Measurements from ENCODE around the gene ZDHHC22.

The ZDHHC22 gene

DNA sequence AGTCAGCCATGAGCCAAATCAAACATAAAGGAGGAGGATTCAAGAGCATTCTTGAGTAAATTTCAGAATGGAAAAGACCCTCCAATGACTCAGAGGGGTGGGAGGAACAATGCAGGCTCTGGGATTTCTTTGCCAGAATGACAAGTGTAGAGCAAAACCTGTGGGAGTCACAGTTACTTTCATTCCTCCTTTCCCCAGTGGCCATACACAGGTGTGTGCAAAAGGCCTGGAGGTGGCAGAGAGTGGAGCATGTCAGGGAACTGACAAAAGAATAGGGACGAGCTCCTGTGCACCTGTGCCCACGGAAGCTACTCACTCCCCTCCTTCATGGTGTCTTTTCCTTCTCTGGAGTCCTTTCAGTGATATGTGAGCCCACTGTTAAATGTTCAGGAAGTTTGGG lies 52.9 kb downstream of the ZDHHC22 start:
- H3K4me3 ChIP-seq (ENCODE audit: low read depth, low read length) = no peak overlapping the region
- DNase-seq (ENCODE audit: low read depth) = no peak
- TF ChIP-seq, protein P1, sequence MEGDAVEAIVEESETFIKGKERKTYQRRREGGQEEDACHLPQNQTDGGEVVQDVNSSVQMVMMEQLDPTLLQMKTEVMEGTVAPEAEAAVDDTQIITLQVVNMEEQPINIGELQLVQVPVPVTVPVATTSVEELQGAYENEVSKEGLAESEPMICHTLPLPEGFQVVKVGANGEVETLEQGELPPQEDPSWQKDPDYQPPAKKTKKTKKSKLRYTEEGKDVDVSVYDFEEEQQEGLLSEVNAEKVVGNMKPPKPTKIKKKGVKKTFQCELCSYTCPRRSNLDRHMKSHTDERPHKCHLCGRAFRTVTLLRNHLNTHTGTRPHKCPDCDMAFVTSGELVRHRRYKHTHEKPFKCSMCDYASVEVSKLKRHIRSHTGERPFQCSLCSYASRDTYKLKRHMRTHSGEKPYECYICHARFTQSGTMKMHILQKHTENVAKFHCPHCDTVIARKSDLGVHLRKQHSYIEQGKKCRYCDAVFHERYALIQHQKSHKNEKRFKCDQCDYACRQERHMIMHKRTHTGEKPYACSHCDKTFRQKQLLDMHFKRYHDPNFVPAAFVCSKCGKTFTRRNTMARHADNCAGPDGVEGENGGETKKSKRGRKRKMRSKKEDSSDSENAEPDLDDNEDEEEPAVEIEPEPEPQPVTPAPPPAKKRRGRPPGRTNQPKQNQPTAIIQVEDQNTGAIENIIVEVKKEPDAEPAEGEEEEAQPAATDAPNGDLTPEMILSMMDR (IDR thresholded peaks at IDR 0.05; ENCODE audit: low read depth, low read length, missing control alignments) = no peak

DNA sequence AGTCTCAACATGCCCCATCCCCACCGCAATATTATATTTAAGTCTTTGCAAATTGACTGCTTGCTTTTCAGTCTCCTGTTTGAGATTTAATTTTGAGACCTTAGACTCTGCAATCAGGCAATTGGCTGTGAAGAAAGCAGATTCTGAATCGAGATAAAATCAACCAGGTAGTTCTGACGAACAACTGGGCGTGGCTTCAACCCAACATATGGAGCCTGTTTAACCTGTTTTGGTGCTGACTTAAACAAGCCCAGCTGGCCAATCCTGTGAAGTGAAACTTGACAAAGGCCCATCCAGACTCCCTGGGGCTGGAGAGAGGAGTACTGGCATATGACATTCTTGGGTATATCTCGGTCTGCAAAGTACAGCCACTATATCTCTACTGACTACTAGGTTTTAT lies 53.4 kb downstream of the ZDHHC22 start:
- DNase-seq (ENCODE audit: low read depth) = no peak
- TF ChIP-seq, protein P1 (IDR thresholded peaks at IDR 0.05; ENCODE audit: low read depth, low read length, missing control alignments) = no peak
- no peak overlapping the region for H3K4me3 ChIP-seq (ENCODE audit: low read depth, low read length)

DNA sequence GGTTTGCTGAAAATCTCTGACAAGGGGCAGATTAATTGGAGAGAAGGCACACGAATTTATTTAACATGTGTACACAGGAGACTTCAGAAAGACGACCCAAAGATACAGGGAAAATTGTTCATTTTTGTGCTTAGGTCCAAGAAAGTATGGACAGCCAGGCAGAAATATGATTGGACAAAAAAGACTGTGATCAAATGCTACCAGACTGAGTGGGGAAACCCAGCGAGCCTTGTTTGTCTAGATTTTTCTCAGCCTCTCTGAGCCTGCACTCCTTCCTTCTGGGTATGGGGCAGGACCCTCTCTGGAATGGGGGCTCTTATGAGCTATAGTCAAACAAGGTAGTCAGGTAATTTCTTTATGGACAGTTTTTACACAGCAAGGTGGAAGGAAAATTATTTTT lies 54.0 kb downstream of the ZDHHC22 start:
- TF ChIP-seq, protein P1 (IDR thresholded peaks at IDR 0.05; ENCODE audit: low read depth, low read length, missing control alignments) = no peak
- no peak overlapping the region for H3K4me3 ChIP-seq (ENCODE audit: low read depth, low read length)
- no peak for DNase-seq (ENCODE audit: low read depth)

DNA sequence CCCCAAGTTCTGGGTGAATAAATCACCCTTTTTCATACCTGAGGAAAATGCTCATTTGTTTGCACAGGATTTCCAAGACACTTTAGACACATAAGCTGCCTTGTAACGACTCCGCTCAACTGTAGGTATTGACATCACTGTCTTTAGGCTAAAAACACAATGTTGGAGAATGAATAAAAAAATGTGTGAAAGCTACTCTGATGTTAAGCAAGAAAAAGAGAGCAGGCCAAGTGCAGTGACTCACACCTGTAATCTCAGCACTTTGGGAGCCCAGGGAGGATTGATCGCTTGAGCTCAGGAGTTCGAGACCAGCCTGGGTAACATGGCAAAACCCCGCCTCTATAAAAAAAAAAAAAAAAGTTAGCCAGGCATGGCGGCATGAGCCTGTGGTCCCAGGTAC lies 54.6 kb downstream of the ZDHHC22 start:
- H3K4me3 ChIP-seq (ENCODE audit: low read depth, low read length) = no peak overlapping the region
- TF ChIP-seq, protein P1 (IDR thresholded peaks at IDR 0.05; ENCODE audit: low read depth, low read length, missing control alignments) = no peak
- DNase-seq (ENCODE audit: low read depth) = no peak

DNA sequence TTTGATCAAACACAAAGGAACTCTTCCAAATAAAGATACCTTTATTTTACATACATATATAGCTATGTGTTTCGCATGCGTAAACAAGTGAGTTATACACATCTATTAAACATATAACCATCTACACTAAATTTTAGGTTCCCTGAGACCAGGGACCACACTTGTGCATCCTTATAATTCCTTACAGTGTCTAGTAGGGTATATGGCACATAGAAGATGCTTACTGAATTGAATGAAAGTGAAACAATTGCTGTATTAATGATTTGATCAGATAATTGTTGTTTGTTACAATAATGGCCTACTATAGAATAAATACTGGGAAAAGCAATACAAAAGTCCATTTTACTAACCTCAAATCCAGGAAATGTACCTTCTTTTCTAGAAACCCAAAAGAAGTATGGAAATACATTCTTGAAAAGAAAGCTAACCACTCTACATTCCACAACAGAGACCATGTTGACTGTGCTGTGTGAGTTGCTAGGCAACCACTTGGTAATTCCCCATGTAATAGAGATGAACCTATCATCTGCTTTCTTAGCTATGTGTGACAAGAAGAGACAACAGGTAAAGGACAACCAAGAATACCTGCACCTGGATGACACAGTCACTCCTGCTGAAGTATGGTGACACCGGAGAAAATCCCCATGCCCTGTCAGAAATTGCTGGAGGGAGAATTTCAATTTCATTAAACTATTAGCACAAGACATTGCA lies 55.4 kb downstream of the ZDHHC22 start:
- H3K4me3 ChIP-seq (ENCODE audit: low read depth, low read length) = no peak overlapping the region
- DNase-seq (ENCODE audit: low read depth) = peak; percentile 38
- TF ChIP-seq, protein P1 (IDR thresholded peaks at IDR 0.05; ENCODE audit: low read depth, low read length, missing control alignments) = no peak

DNA sequence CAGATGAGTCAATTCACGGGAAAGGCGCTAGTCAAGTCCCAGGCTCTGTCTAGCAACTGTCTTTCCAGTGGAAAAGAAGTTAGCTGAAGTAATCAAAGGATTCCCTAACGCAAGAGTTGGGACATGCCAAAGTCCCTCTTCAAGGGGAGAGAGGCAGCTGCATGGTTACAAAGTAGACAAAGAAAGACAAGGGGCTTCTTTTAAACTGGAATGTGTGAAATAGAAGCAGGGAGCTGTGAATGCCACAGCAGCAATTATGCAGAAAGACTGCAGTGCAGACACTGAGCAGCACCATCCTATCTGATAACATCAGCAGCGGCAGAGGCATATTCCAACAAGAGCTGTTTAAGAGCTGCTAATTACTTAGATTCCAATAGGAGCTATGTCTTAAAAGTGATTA lies 56.1 kb downstream of the ZDHHC22 start:
- TF ChIP-seq, protein P1 (IDR thresholded peaks at IDR 0.05; ENCODE audit: low read depth, low read length, missing control alignments) = no peak
- DNase-seq (ENCODE audit: low read depth) = no peak
- H3K4me3 ChIP-seq (ENCODE audit: low read depth, low read length) = no peak overlapping the region

DNA sequence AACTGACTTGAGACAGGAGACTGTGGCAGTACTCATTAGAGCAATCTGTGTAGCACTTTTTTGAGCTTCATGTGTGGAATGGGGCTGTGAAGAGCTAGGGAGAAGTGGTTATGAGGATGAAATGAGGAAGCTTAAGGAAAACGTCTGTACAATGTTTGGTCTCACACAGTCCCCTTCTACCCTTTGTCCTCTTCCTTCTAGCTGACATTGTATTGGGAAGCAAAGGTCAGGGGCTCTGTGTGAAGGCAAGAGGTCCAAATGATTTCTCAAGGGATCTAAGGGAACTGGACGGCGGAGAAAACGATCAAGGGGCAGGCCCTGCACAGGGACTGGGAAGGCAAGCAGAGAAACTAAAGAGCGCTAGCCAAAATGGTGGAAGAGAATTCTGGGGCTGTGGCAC lies 56.6 kb downstream of the ZDHHC22 start:
- TF ChIP-seq, protein P1 (IDR thresholded peaks at IDR 0.05; ENCODE audit: low read depth, low read length, missing control alignments) = no peak
- no peak for DNase-seq (ENCODE audit: low read depth)
- H3K4me3 ChIP-seq (ENCODE audit: low read depth, low read length) = no peak overlapping the region
